ENCODE data around the gene CINP.

DNA sequence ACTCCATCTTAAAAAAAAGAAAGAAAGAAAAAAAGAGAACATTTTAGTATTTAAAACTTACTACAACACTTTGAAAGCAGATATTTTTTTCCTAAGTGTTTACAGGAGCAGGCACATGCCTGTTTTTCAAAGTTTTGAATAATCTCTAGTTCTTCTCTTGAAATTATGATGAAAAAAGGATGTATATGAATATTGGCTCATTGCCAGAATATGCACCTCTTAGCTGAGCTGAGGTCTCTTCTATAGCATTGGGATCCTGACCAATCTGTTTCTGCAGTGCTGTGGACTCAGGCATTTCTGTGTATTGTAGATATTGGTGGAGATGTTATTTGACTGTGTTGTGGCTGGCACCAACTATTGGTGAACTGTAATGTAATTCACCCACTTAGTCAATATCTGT lies 15.0 kb upstream of the CINP start:
- TF ChIP-seq GATA2 (IDR thresholded peaks at IDR 0.05; ENCODE audit: low read depth, low read length) = no peak
- TF ChIP-seq GATA3 (IDR thresholded peaks at IDR 0.05; ENCODE audit: low read depth, low read length) = no peak
